GM21723 (cell line): Measurements from ENCODE around the gene ABCB4.

Source experiments
- ATAC-seq: cut with Tn5 transposase; IDR thresholded peaks from one replicate; pipeline ENCODE4 v1.9.1; 2021; ENCODE audit warnings: mild to moderate bottlenecking, moderate library complexity; ENCODE audit not compliant: unreplicated experiment

The ABCB4 gene

GRCh38 chr7:87359366-87359765 is 116.1 kb downstream of the ABCB4 start:
- no peak for ATAC-seq

- ATAC-seq, result no peak
Measured at GRCh38 chr7:87356448-87356847, 119.0 kb downstream of the ABCB4 start.

GRCh38 chr7:87354749-87355148 is 120.7 kb downstream of the ABCB4 start:
- ATAC-seq, result no peak
